Stimulated activated CD8-positive, alpha-beta memory T cell treated with anti-CD3 and anti-CD28 coated beads, Interleukin-12 subunit alpha, Interleukin-12 subunit beta, amount 100 ng/mL, for 24 hours (primary cell): ENCODE data around the gene DLG2.
"Not testable (repeated sequence)": the region's sequence is repeated elsewhere in the genome, so short reads cannot be mapped to it uniquely, and the experiment has no call there.

Experiments used
- DNase-seq: peaks from one replicate; pipeline ENCODE4 v3.0.0-alpha.2; 2020; ENCODE audit errors: extremely low read depth

Gene DLG2

DNA sequence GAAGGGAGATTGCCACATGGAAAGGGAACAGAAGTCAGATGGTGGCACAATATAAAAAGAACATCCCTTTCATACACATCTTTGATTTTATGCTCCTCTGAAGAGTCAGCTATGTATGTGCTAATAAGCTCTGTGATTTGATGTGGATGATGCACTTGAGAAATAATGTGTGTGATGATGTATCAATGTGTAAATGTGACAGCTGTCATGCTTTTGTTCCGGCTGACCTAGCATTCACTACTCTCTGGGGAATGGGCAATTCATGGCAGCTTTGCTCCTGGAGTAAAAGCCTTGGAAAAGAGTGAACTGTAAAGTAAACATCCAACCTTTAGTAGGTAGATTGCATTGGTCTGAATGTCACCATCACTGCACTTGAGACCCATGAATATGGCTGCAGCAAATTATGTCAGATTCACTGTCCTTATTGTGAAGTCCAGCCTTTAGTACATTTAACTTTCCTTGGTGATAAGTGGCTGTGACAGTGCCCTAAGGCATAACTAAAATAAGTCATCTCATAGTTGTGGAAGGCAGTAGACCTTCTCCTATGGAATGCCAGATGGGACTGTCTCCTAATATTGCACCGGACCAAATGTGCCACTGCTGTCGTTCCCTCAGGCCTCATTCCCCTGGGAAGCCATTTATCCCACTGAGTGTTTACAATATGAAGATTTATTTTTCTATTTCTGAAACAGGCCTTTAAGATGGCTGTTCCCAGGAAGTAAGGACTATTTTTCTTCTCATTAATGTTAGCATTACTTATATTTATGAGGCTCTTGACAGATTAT is 2162.8 kb downstream of the DLG2 start:
- DNase-seq: no peak

- DNase-seq: no peak
Observed at GRCh38 chr11:83459798-83460197, 2167.3 kb downstream of the DLG2 start.

GRCh38 chr11:83456566-83456965 is 2170.6 kb downstream of the DLG2 start:
- no peak for DNase-seq

DNA sequence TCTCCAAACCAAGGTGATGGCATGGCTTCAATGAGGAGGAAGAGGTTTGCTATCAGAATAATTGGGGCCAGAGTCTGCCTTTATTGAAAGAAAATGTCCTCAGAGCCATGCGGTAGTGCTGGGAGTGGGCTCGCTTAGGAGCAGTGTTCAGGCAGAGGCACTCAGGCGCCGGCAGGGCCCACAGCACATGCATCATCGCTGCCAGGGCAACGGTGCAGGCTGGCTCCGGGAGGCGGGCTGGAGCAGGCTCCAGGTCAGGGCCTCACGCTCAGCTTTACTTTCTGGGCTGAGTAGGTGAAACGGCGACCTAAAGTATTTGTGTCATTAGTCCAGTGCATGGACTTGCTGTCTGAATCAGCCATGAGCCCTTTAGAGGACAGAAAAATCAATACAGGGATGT is 2171.1 kb downstream of the DLG2 start:
- DNase-seq: no peak

DNA sequence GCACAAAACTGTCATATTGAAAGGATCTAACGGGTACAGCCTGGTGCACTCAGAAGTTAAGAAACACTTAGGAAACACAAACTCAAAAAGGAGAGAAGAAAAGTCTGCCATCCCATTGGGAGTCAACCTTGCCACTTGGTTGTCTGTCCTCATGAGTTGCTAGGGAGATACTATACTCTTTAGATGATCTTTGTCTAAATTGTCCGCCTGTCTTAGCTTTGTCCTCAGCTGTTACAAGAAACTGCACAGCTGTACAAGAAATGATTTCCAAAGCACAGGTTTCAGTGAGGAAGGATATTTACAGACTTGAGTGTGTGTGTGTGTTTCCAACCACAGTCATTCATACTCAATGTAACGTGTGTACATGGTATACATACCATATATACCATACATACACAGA is 2171.8 kb downstream of the DLG2 start:
- DNase-seq: no peak

DNA sequence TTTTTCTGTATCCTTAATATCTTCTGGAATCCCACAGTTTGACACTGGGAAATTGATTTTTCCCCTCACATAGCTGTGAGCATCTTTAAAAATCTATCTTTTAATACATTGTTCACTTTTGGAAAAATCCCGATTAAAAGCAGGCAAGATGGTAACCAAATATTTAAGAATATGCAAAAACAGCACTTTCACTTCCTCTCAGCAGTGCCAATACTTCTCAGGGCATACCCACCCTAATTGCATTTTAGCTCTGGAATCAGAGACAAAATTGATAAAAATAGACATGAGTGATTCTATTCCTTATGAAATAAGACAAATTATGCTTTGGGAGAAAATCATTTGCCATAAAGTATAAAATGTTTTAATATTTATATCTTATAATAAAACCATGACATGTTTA is 2172.5 kb downstream of the DLG2 start:
- no peak for DNase-seq

GRCh38 chr11:83449338-83449913 is 2177.7 kb downstream of the DLG2 start:
- DNase-seq: no peak

DNA sequence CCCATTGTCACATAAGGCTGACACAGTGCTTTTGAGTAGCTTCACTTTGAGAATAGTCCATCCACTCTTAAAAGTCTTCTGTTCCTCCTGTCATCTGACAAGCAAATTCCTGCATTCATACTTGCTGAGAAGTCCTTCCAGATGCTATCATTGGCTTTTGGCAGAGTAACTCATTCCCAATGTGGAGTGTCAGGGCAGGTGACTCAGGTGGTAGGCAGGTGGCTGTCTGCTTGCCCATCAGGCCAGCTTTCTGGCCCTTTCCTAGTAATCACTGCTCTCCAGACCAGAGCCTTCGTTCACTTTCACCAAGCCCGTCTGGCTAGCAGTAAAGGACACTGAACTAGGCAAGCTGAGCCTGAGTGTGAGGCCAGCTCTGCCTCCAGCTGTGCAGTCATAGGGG is 2178.5 kb downstream of the DLG2 start:
- DNase-seq: no peak

- DNase-seq: not testable (repeated sequence)
Observed at GRCh38 chr11:83443880-83444279, 2183.3 kb downstream of the DLG2 start.

GRCh38 chr11:83441601-83442000 is 2185.5 kb downstream of the DLG2 start:
- DNase-seq: no peak

- no peak for DNase-seq
Observed at GRCh38 chr11:83441171-83441570, 2186.0 kb downstream of the DLG2 start.

DNA sequence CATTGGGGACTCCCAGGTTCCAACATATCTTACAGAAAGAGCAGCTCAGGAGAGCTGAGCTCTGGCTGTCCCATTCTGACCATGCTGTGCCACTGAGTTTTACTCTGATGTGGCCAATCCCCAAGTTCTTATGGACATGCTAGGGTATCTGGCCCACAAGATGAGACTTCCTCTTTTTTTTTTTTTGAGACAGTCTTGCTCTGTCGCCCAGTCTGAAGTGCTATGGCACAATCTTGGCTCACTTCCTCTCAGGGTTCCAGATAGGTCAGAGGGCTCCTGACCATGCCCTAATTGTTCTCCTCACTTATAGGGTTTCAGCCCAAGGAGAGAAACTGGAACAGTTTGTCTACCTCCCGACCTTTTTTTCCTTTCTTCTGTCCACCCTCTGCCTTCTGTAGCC is 2188.7 kb downstream of the DLG2 start:
- DNase-seq: no peak

DNA sequence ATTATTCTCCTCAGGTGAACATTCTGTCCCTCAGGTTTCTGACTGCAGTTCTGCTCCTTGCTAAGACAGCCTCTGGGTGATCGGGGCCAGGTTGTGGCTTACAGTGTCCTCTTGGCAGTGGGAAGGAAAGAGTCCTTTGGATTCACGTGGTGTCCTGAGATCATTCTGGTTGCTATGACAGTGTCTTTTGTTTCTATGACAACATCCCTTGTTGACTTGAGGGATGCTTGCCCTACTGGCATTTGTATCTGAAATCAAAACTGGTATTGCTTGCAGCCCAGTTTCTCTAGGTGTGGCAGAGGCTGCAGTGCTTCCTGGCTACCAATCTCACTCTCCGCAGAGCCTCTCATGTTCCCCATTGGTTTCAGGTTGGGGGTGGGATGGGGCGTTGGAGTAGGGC is 2189.2 kb downstream of the DLG2 start:
- DNase-seq: no peak

GRCh38 chr11:83436855-83437254 is 2190.3 kb downstream of the DLG2 start:
- no peak for DNase-seq

DNA sequence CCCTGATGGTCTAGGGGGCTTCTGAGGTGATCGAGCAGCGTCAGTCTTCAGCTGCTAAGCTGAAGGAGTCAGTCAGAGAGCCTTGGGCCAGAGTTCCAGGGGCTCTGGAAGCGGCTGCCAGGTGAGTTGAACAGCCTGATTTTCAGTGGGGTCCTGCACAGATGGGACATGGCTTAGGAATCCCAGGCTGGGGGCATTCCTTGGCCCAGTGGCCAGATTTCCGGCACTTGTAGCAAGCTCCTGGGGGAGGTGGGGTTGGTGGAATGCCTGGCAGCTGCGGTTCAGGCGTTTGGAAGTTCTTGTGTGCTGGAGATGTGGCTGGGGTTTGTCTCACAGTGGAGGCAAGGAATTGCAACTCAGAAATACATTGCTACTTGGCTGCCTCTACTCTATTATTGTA is 2192.3 kb downstream of the DLG2 start:
- not testable (repeated sequence) for DNase-seq

DNA sequence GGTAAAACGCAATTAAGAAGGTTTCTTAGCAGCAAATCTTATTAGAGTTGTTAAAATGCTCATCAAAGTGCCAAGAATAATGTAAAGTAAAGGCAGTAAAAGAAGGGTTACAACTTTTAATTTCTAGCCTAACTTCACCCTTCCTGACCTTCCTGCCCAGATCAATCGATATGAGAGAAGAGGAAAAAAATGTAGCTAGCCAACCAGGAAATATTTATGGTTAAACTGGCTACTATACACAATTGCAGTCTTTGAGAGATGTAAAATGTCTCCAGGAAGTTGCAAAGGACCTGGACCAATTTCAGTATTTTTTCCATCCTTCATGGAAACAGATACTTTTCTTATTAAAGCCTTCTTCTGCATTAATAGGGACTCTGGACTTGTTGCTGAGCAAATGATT is 2199.2 kb downstream of the DLG2 start:
- DNase-seq: no peak

GRCh38 chr11:83427501-83427900 is 2199.6 kb downstream of the DLG2 start:
- no peak for DNase-seq

DNA sequence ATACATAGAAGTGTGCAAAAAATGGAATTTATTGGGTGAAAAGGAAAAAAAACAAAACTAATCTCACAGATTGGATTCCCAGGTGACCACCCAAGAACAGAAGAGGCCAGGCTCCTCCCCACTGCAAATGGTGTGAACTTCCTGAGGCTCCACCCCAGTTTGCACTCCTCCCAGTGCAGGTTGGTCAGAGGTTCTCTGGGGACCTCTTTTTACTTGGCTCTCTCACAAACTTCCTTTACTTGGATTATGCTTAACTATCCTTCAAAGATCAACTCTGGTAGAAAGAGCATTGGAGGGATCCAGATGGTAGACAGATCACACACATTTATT is 2202.0 kb downstream of the DLG2 start:
- DNase-seq: no peak

DNA sequence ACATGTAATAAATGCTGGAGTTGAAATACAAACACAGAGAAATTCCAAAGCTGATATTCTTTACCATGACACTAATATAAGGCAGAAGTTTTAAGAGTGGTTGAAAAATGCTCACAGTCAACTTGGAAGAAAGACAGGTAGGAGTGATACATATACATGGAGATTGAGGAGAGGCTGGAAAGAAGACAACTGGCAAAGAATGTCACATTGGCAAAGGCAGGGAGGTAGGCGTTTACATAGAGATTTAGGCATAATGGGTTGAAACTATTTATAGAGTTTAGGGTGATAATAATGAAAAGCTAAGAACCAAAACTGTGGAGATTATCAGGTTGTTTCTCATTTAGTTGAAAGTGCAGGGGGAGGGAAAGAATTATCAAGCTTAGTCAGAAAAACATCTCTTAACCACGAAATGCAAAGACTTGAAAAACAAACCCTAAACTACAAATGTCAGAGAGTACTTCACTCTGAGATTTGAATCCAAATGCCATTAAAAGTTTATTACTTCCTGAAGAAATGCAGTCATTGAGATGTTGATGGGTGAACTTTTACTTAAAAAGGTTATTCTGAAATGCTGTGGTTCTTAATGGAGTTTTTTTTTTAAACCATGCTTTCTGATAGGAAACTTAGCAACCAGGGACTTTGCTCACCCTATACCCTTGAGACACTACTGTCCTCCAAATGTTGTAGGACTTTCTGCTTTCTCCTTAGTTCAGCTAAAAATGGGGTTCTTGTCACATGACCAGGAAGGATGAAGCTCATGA is 2202.6 kb downstream of the DLG2 start:
- no peak for DNase-seq

DNA sequence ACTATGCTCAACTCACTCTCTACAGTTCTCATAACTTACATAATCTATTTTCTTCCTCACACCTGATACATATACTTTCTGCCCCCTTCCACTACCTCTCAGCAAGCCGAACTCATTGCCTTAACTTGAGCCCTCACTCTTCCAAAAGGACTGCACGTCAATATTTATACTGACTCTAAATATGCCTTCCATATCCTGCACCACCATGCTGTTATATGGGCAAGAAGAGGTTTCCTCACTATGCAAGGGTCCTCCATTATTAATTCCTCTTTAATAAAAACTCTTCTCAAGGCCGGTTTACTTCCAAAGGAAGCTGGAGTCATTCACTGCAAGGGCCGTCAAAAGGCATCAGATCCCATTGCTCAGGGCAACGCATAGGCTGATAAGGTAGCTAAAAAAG is 2204.5 kb downstream of the DLG2 start:
- DNase-seq: not testable (repeated sequence)

DNA sequence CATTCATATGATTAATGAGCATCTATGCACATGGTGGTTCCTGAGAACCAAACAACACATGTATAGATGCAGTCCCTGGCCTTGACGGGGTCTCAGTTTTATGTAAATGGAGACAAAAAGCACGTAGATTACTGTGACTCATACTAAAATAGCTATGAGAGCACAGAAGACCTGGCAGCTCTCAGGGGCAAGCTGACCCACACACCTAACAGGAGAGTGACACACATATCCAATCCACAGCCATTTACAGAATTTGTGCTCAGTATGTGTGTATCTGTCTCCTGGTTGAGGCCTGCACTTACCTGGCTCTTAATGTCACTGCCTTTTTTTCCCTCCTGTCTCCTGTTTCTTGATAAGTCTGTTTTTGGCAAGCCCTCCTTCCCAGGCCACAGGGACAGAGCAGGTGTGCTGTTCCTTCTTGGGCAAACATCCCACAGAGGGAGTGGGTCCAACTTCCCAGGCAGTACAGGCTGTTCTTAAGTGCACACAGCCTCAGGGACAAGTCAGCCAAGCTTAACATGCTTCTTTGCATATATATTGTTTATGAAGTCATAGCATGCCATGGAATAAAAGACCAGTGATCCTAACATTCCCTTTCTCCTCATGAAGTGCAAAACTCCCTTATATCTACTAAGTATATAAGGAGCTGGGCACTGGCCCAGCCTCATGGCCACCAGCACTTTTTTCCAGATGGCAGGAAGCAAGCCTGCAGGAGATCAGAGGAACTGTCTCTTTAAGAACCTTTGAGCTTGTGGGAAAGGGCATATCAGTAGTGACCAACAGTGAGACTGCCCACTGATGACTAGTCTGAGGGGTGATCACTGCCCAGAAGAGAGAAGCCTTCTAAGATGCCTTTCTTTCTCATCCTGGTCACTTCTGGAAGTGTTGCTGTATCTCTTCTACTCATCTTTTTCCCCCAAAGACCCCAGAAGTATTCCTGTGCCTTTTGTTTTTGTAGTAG is 2216.3 kb downstream of the DLG2 start:
- no peak for DNase-seq

DNA sequence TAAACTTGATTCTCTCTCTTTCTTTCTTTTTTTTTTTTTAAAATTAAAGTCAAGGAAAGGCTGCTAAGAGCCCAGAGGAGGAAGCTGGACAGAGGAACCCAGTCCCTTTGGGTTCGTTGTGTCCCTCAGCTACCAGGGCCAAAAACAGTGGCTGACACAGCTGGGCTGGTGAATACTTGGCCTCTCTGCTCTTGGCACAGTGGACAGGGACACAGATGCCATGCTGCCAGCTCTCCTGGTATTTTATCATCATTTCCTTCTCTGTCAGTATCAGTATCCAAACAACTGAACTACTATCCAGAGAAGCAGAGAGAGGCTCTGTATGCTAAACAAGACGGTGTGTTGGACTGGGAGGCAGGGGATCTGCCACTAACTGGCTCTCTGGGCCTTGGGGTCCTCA is 2217.3 kb downstream of the DLG2 start:
- DNase-seq: no peak
